Lower lobe of right lung (tissue), 2 donors: ENCODE data around the gene BCL7A. TPM values are rescaled to one million over a fixed set of nuclear protein-coding genes. Genes with fewer than 3 reads are reported as not detected.

Experiments
- ATAC-seq, 2 donors: fragments of 200-7000 bp; cut with Tn5 transposase; one replicate each; pipeline ENCODE4 v1.9.1; 2020 to 2022; ENCODE audit warnings: mild to moderate bottlenecking in 2 of 2, moderate library complexity in 2 of 2
- DNase-seq: peaks from one replicate; pipeline ENCODE4 v3.0.0-alpha.2; 2020
- H3K27ac ChIP-seq: fragments of 200-600 bp; one replicate; pipeline ENCODE4 v1.8.0; 2022
- H3K27me3 ChIP-seq: fragments of 200-600 bp; one replicate; pipeline ENCODE4 v1.8.0; 2022; ENCODE audit warnings: low read depth
- H3K36me3 ChIP-seq: fragments of 200-600 bp; one replicate; pipeline ENCODE4 v1.8.0; 2022; ENCODE audit warnings: mild to moderate bottlenecking
- H3K4me1 ChIP-seq: fragments of 200-600 bp; one replicate; pipeline ENCODE4 v1.8.0; 2022
- H3K4me3 ChIP-seq: fragments of 200-600 bp; one replicate; pipeline ENCODE4 v1.8.0; 2022; ENCODE audit warnings: mild to moderate bottlenecking
- H3K9me3 ChIP-seq: fragments of 200-600 bp; one replicate; pipeline ENCODE4 v1.8.0; 2022
- CTCF ChIP-seq: fragments of 200-600 bp; IDR thresholded peaks from one replicate; pipeline ENCODE4 v1.8.0; 2022; ENCODE audit warnings: antibody characterized with exemption, mild to moderate bottlenecking
- intact Hi-C: fragments of 100-400 bp; cut with DNase I; formaldehyde crosslinking; loops from one replicate; pipeline ENCODE4 v1.11.0; 2022
- total RNA-seq: library from RNA; stranded (reverse); fragmentation: NEBNext Ultra II Directional; extraction: Animal tissue kit (Norgen Biotek cat#: 25700); gene quantifications from one replicate; pipeline ENCODE4 v1.2.1, GENCODE V29; 2021
- donor health status: DM: no; HTN: yes; CAD: no; lungs with severe emphysema.

The BCL7A gene
- total RNA-seq, 1 donor from 2014 or later: 6.4 TPM

- no peaks in the 10 kb centered on the region for H3K9me3 ChIP-seq
- no peak for ATAC-seq
- peaks cover 34% of the 10 kb centered on the region for H3K36me3 ChIP-seq
- H3K4me3 ChIP-seq: no peak overlapping the region
- TF ChIP-seq CTCF: no peak
- no peaks in the 10 kb centered on the region for H3K27me3 ChIP-seq
- intact Hi-C loops: no loop called here
- DNase-seq: no peak
- peaks cover 68% of the 10 kb centered on the region for H3K4me1 ChIP-seq
- peak overlapping the region; percentile 11 for H3K27ac ChIP-seq
Observed at GRCh38 chr12:122089077-122089476, 67.4 kb downstream of the BCL7A start.

- intact Hi-C loops: no loop called here
- Histone ChIP-seq H3K36me3 (peaks cover 16% of the 10 kb centered on the region), H3K4me1 (peaks cover 71% of the 10 kb centered on the region), H3K27me3 (no peaks in the 10 kb centered on the region), H3K27ac (peak overlapping the region; percentile 59), H3K4me3 (no peak overlapping the region), H3K9me3 (no peaks in the 10 kb centered on the region)
- DNase-seq: no peak
- no peak for TF ChIP-seq CTCF
- ATAC-seq: peak; percentile 69 to 85
Observed at GRCh38 chr12:122090759-122091515, 69.3 kb downstream of the BCL7A start.

- intact Hi-C loops: no loop called here
- Histone ChIP-seq H3K36me3 (peaks cover 3% of the 10 kb centered on the region), H3K9me3 (no peaks in the 10 kb centered on the region), H3K4me1 (peaks cover 71% of the 10 kb centered on the region), H3K4me3 (no peak overlapping the region), H3K27ac (no peak overlapping the region), H3K27me3 (no peaks in the 10 kb centered on the region)
- ATAC-seq: no peak
- no peak for TF ChIP-seq CTCF
- DNase-seq: no peak
Observed at GRCh38 chr12:122093098-122093883, 71.6 kb downstream of the BCL7A start.

GRCh38 chr12:122094137-122094734, 72.6 kb downstream of the BCL7A start:
- TF ChIP-seq CTCF: no peak
- no peak overlapping the region for H3K27ac ChIP-seq
- peaks cover 71% of the 10 kb centered on the region for H3K4me1 ChIP-seq

GRCh38 chr12:122094735-122095631, 73.3 kb downstream of the BCL7A start:
- Histone ChIP-seq H3K4me1 (peaks cover 71% of the 10 kb centered on the region), H3K27me3 (no peaks in the 10 kb centered on the region), H3K9me3 (no peaks in the 10 kb centered on the region), H3K27ac (no peak overlapping the region), H3K36me3 (no peaks in the 10 kb centered on the region), H3K4me3 (no peak overlapping the region)
- intact Hi-C loops: no loop called here
- TF ChIP-seq CTCF: no peak
- DNase-seq (no peak), ATAC-seq (no peak)

More at GRCh38 chr12:122094137-122094734, 72.6 kb downstream of the BCL7A start:
- Histone ChIP-seq H3K27me3 (no peaks in the 10 kb centered on the region), H3K36me3 (no peaks in the 10 kb centered on the region), H3K9me3 (no peaks in the 10 kb centered on the region), H3K4me3 (no peak overlapping the region)
- intact Hi-C loops: no loop called here
- DNase-seq: no peak
- ATAC-seq: no peak
